Measurements from ENCODE around the gene DUSP8. TPM values are rescaled to one million over a fixed set of nuclear protein-coding genes. Genes with fewer than 3 reads are reported as not detected.
A peak's percentile ranks its signal among the peaks of the same experiment; 100 is the strongest.

Gene DUSP8, protein sequence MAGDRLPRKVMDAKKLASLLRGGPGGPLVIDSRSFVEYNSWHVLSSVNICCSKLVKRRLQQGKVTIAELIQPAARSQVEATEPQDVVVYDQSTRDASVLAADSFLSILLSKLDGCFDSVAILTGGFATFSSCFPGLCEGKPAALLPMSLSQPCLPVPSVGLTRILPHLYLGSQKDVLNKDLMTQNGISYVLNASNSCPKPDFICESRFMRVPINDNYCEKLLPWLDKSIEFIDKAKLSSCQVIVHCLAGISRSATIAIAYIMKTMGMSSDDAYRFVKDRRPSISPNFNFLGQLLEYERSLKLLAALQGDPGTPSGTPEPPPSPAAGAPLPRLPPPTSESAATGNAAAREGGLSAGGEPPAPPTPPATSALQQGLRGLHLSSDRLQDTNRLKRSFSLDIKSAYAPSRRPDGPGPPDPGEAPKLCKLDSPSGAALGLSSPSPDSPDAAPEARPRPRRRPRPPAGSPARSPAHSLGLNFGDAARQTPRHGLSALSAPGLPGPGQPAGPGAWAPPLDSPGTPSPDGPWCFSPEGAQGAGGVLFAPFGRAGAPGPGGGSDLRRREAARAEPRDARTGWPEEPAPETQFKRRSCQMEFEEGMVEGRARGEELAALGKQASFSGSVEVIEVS
- total RNA-seq, result 10 to 100 TPM; 10.4 to 53.5 (median 22.2) TPM
- 1 to 10 TPM; 5.9 to 7.7 TPM for polyA plus RNA-seq
- long read RNA-seq, donor 1, full-length matches to known transcripts, result 2 of 12 reads
- long read RNA-seq, donor 1, partial matches to known transcripts, result 1 of 12 reads
- long read RNA-seq, donor 1, other reads (novel, unspliced or antisense), result 9 of 12 reads
- long read RNA-seq, donor 2, full-length matches to known transcripts, result 11 of 22 reads
- long read RNA-seq, donor 2, partial matches to known transcripts, result 3 of 22 reads
- long read RNA-seq, donor 2, other reads (novel, unspliced or antisense), result 8 of 22 reads
- long read RNA-seq, donor 3, partial matches to known transcripts, result 0 of 1 reads
- long read RNA-seq, donor 3, other reads (novel, unspliced or antisense), result 1 of 1 reads

DNA sequence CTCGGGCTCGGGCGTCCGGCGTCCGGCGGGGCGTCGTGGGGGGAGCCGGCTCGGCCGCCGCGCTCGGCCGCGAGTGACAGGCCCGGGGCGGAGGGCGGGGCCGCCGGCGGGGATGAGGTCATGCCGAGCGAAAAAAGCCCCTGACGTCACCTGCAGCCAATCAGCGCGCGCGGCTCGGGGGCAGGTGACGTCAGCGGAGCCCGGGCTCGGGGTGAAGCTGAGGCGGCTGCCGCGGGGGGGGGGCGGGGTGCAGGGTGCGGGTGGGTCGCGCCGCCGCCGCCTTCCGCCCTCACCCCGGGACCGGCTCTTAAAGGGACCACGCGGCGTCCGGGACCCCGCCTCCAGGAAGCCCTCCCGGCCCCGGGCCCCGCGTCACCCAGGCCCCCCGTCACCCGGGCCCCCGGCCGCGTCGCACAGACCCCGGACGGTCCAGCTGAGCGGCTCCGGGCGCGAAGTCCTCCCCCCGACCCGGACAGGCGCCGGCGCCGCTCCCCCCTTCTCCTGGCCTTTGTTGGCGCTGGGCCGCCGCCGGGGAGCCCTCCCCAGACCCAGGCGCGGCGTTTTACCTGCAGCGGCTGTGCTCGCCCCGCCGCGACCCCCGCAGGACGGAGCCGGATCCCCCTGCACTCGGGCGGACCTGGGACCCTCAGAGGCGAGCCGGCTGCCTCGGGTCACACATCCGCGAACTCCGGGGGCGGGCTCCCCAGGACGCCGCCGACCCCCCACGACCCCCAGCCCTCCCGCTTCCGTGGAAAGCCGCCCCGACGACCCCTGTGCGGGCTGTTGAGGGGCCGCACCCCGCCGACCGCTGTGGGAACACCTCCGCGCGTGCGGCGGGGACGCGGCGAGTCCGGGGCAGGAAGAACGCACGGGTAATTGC lies at the start of gene DUSP8:
TSS of gene DUSP8 (minus strand) at position 75 of the 880 bp plus-strand sequence. CDS start 6,445 bp downstream, outside the sequence.
- H3K27ac ChIP-seq, result peak within 1 kb of the TSS; percentile 50 to 90 (median 81)
- TF ChIP-seq, protein P1, sequence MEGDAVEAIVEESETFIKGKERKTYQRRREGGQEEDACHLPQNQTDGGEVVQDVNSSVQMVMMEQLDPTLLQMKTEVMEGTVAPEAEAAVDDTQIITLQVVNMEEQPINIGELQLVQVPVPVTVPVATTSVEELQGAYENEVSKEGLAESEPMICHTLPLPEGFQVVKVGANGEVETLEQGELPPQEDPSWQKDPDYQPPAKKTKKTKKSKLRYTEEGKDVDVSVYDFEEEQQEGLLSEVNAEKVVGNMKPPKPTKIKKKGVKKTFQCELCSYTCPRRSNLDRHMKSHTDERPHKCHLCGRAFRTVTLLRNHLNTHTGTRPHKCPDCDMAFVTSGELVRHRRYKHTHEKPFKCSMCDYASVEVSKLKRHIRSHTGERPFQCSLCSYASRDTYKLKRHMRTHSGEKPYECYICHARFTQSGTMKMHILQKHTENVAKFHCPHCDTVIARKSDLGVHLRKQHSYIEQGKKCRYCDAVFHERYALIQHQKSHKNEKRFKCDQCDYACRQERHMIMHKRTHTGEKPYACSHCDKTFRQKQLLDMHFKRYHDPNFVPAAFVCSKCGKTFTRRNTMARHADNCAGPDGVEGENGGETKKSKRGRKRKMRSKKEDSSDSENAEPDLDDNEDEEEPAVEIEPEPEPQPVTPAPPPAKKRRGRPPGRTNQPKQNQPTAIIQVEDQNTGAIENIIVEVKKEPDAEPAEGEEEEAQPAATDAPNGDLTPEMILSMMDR (IDR thresholded peaks at IDR 0.05), result no peak

DNA sequence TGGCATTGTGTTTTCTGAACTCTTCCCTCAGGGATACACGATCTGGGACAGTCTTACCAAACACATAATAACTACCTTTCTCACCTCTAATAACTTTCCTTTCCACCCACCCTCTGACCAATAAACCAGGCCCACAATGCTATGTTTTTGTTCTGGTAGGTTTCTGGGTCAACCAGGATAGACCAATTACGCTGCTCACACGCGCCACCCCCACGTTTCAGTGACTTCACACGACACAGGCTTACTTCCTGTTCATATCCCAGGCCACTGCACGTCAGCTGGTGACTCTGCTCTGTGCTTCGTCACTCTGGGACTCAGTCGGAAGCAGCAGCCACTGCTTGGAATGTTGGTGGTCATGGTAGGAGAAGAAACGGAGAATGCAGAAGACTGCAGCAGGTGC lies 47.4 kb upstream of the DUSP8 start:
- Histone ChIP-seq H3K4me3 (no peak overlapping the region), H3K4me1 (no peaks in the 10 kb centered on the region), H3K36me3 (no peaks in the 10 kb centered on the region), H3K27ac (no peak overlapping the region), H3K27me3 (peaks cover 0 to 34% (median 20%) of the 10 kb centered on the region in 7 donors), H3K9me3 (no peaks in the 10 kb centered on the region)
- DNase-seq, result no peak
- peak in 3 of 8 donors; percentile 47 to 81 (median 69) for ATAC-seq
- intact Hi-C loops (cut with DNase I), result no loop called here
- TF ChIP-seq, protein P1 (IDR thresholded peaks at IDR 0.05), result no peak
- WGBS, 2 donors, result 30 to 36% methylated on average over 10 of the region's 10 CpGs

More for the DNA sequence above, at the start of gene DUSP8:
- H3K36me3 ChIP-seq, result peaks cover 0 to 4% (median 0%) of the 10 kb centered on the region in 9 donors
- peak; percentile 94 to 95 for DNase-seq
- no peaks in the 10 kb centered on the region for H3K9me3 ChIP-seq
- WGBS, 2 donors, result 1% methylated on average over 95 to 115 of the region's 124 CpGs
- intact Hi-C loops (cut with DNase I), result no loop called here
- peak within 1 kb of the TSS; percentile 66 to 82 (median 72) for H3K4me3 ChIP-seq
- H3K4me1 ChIP-seq, result peaks cover 15 to 66% (median 47%) of the 10 kb centered on the region in 9 donors
- peaks cover 0 to 56% (median 0%) of the 10 kb centered on the region in 7 donors for H3K27me3 ChIP-seq
- peak; percentile 64 to 87 (median 82) for ATAC-seq

DNA sequence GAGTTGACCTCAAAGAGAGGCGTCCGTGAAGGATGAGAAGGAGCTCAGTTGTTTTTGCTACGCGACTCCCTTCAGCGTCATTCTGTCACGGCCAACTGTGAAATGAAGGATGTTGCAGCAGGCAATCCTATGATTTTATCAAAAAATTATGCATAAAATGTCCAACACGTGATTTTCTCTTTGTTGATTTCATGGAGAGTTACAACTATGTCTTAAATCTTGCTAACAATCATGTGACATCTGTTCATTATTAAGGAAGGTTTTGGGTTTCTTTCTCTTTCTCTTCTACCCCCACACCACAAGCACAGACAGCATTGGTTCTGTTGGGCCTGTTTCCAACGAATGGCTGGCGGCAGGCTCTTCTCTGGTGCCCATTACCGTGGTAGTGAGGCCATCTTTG lies 46.2 kb upstream of the DUSP8 start:
- intact Hi-C loops (cut with DNase I), result no loop called here
- Histone ChIP-seq H3K36me3 (no peaks in the 10 kb centered on the region), H3K27ac (no peak overlapping the region), H3K9me3 (no peaks in the 10 kb centered on the region), H3K4me3 (no peak overlapping the region), H3K27me3 (peaks cover 0 to 43% (median 20%) of the 10 kb centered on the region in 7 donors), H3K4me1 (no peaks in the 10 kb centered on the region)
- no peak for ATAC-seq
- TF ChIP-seq, protein P1 (IDR thresholded peaks at IDR 0.05), result no peak
- WGBS, 2 donors, result 89 to 90% methylated on average over 10 of the region's 10 CpGs
- no peak for DNase-seq

Data from heart right ventricle (tissue), 16 donors.